ENCODE results near the gene ANKMY2. TPM values are rescaled to one million over a fixed set of nuclear protein-coding genes. Genes with fewer than 3 reads are reported as not detected.

The ANKMY2 gene
- total and polyA plus RNA-seq, 8 donors, result 3.9 to 11.4 (median 8.2) TPM

- no peak overlapping the region for H3K27ac ChIP-seq
- FAIRE-seq (no peak), ATAC-seq (peak; percentile 36 to 68 (median 59)), DNase-seq (peak in 4 of 6 donors; percentile 20 to 35 (median 34))
- peaks cover 0 to 19% (median 9%) of the 10 kb centered on the region in 3 donors for H3K4me1 ChIP-seq
- H3K4me3 ChIP-seq, result no peak overlapping the region
- no peaks in the 10 kb centered on the region for H3K36me3 ChIP-seq
- H3K9me3 ChIP-seq, result no peaks in the 10 kb centered on the region
- no peak for TF ChIP-seq CTCF (IDR thresholded peaks at IDR 0.05)
- WGBS, 2 donors, result 46 to 60% methylated on average over 2 of the region's 2 CpGs
- intact Hi-C loops (cut with DNase I), result no loop called here
- no peaks in the 10 kb centered on the region for H3K27me3 ChIP-seq
Observed at GRCh38 chr7:16652888-16653287, 7.3 kb upstream of the ANKMY2 start.

GRCh38 chr7:16652240-16652583, 6.7 kb upstream of the ANKMY2 start:
- no peak for TF ChIP-seq CTCF (IDR thresholded peaks at IDR 0.05)
- peaks cover 0 to 26% (median 14%) of the 10 kb centered on the region in 3 donors for H3K4me1 ChIP-seq
- intact Hi-C loops (cut with DNase I), result no loop called here
- no peaks in the 10 kb centered on the region for H3K27me3 ChIP-seq
- DNase-seq, result no peak
- no peak overlapping the region for H3K4me3 ChIP-seq
- WGBS, 2 donors, result 74 to 76% methylated on average over 7 of the region's 7 CpGs
- peak in 3 of 4 donors; percentile 11 to 61 (median 55) for ATAC-seq
- no peak for FAIRE-seq
- no peaks in the 10 kb centered on the region for H3K36me3 ChIP-seq
- H3K9me3 ChIP-seq, result no peaks in the 10 kb centered on the region
- H3K27ac ChIP-seq, result no peak overlapping the region

- H3K4me3 ChIP-seq, result no peak overlapping the region
- no peaks in the 10 kb centered on the region for H3K36me3 ChIP-seq
- no peak for DNase-seq
- H3K27me3 ChIP-seq, result no peaks in the 10 kb centered on the region
- FAIRE-seq, result no peak
- H3K9me3 ChIP-seq, result no peaks in the 10 kb centered on the region
- no peak overlapping the region for H3K27ac ChIP-seq
- peaks cover 0 to 30% (median 18%) of the 10 kb centered on the region in 3 donors for H3K4me1 ChIP-seq
- intact Hi-C loops (cut with DNase I), result no loop called here
- 70 to 77% methylated on average over 9 of the region's 9 CpGs for WGBS, 2 donors
- no peak for TF ChIP-seq CTCF (IDR thresholded peaks at IDR 0.05)
- no peak for ATAC-seq
Observed at GRCh38 chr7:16651396-16652239, 6.1 kb upstream of the ANKMY2 start.

- TF ChIP-seq CTCF (IDR thresholded peaks at IDR 0.05), result no peak
- no peaks in the 10 kb centered on the region for H3K9me3 ChIP-seq
- no peaks in the 10 kb centered on the region for H3K36me3 ChIP-seq
- peaks cover 0 to 30% (median 18%) of the 10 kb centered on the region in 3 donors for H3K4me1 ChIP-seq
- 80 to 81% methylated on average over 2 of the region's 2 CpGs for WGBS, 2 donors
- H3K27ac ChIP-seq, result no peak overlapping the region
- no peaks in the 10 kb centered on the region for H3K27me3 ChIP-seq
- FAIRE-seq (no peak), DNase-seq (no peak), ATAC-seq (no peak)
- H3K4me3 ChIP-seq, result no peak overlapping the region
- intact Hi-C loops (cut with DNase I), result no loop called here
Observed at GRCh38 chr7:16650266-16650665, 4.7 kb upstream of the ANKMY2 start.

GRCh38 chr7:16649196-16649595, 3.6 kb upstream of the ANKMY2 start:
- FAIRE-seq (no peak), ATAC-seq (no peak), DNase-seq (no peak)
- no peaks in the 10 kb centered on the region for H3K36me3 ChIP-seq
- WGBS, 2 donors, result 75 to 81% methylated on average over 1 of the region's 1 CpG
- no peak for TF ChIP-seq CTCF (IDR thresholded peaks at IDR 0.05)
- H3K27me3 ChIP-seq, result no peaks in the 10 kb centered on the region
- no peaks in the 10 kb centered on the region for H3K9me3 ChIP-seq
- H3K4me3 ChIP-seq, result no peak overlapping the region
- peaks cover 0 to 33% (median 18%) of the 10 kb centered on the region in 3 donors for H3K4me1 ChIP-seq
- intact Hi-C loops (cut with DNase I), result no loop called here
- H3K27ac ChIP-seq, result peak overlapping the region in 1 of 4 donors; percentile 5
